OCI-LY7 (cell line): ENCODE results near the gene ROCK2. TPM values are rescaled to one million over a fixed set of nuclear protein-coding genes. Genes with fewer than 3 reads are reported as not detected.

Experiments used
- BruUV-seq: library from RNA; stranded (reverse); fragments of 400-500 nt; replicated peaks from 2 replicates; lab custom pipeline; 2021; lab: Mats Ljungman, UMichigan
- CTCF ChIA-PET: fragments of 300-600 bp; sonication (Branson Sonifier 250); formaldehyde crosslinking; loops from one replicate; lab custom pipeline; 2022; ENCODE audit warnings: antibody characterized with exemption; ENCODE audit not compliant: unreplicated experiment; lab: Charles Lee
- POLR2A ChIA-PET: fragments of 300-600 bp; sonication (Branson Sonifier 250); formaldehyde crosslinking; loops from one replicate; lab custom pipeline; 2022; ENCODE audit warnings: antibody characterized with exemption; lab: Charles Lee
- DNase-seq: peaks from one replicate; pipeline ENCODE4 v3.0.0-alpha.2; 2015; ENCODE audit warnings: low spot score
- H2AFZ ChIP-seq: fragments of 200-600 bp; sonication (generic), shearing (Covaris generic); 2 replicates; pipeline ENCODE4 v1.6.1; 2014; ENCODE audit warnings: mild to moderate bottlenecking, antibody characterized with exemption, low read length, moderate library complexity
- H3K27ac ChIP-seq: fragments of 200-600 bp; sonication (generic); 2 replicates; pipeline ENCODE4 v1.5.1; 2014; ENCODE audit warnings: mixed run types, low read depth, mild to moderate bottlenecking, moderate library complexity, low read length, inconsistent platforms; ENCODE audit not compliant: poor library complexity, severe bottlenecking
- H3K36me3 ChIP-seq: fragments of 200-600 bp; sonication (generic); 2 replicates; pipeline ENCODE4 v1.6.1; 2014; ENCODE audit warnings: mild to moderate bottlenecking, antibody characterized with exemption, low read length, moderate library complexity, mixed read lengths; ENCODE audit not compliant: insufficient read depth
- H3K4me1 ChIP-seq: fragments of 200-600 bp; sonication (generic); 2 replicates; pipeline ENCODE4 v1.5.1; 2014; ENCODE audit warnings: mild to moderate bottlenecking, low read length; ENCODE audit not compliant: insufficient read depth, poor library complexity, severe bottlenecking
- H3K4me2 ChIP-seq: fragments of 200-600 bp; sonication (generic); 2 replicates; pipeline ENCODE4 v1.6.1; 2014; ENCODE audit warnings: mild to moderate bottlenecking, low read length
- H3K4me3 ChIP-seq: fragments of 200-600 bp; sonication (generic); 2 replicates; pipeline ENCODE4 v1.5.1; 2014; ENCODE audit warnings: mild to moderate bottlenecking, low read depth, low read length; ENCODE audit not compliant: poor library complexity, severe bottlenecking
- H3K79me2 ChIP-seq: fragments of 200-600 bp; sonication (generic); 2 replicates; pipeline ENCODE4 v1.6.1; 2016; ENCODE audit warnings: low read depth, mild to moderate bottlenecking, low read length, moderate library complexity, mixed read lengths; ENCODE audit not compliant: insufficient read depth
- H3K9me2 ChIP-seq: fragments of 200-600 bp; sonication (generic); 2 replicates; pipeline ENCODE4 v1.6.1; 2016; ENCODE audit warnings: mild to moderate bottlenecking, low read length, mixed read lengths; ENCODE audit not compliant: insufficient read depth
- H3K9me3 ChIP-seq: fragments of 200-600 bp; sonication (generic); 2 replicates; pipeline ENCODE4 v1.6.1; 2014; ENCODE audit warnings: mild to moderate bottlenecking, mixed run types, low read length, mixed read lengths
- H4K20me1 ChIP-seq: fragments of 200-600 bp; sonication (generic); 2 replicates; pipeline ENCODE4 v1.6.1; 2014; ENCODE audit warnings: mild to moderate bottlenecking, antibody characterized with exemption, low read length, moderate library complexity, mixed read lengths; ENCODE audit not compliant: insufficient read depth
- EZH2phosphoT487 ChIP-seq: fragments of 200-600 bp; sonication (generic); IDR thresholded peaks from 2 replicates; pipeline ENCODE4 v1.6.1; 2018; ENCODE audit warnings: low read depth, borderline replicate concordance, mild to moderate bottlenecking, mixed run types, antibody characterized with exemption, low read length, moderate library complexity, mixed read lengths
- intact Hi-C: fragments of 100-400 bp; cut with micrococcal nuclease; formaldehyde crosslinking; loops from one replicate; pipeline ENCODE4 v1.10.0; 2022; ENCODE audit not compliant: unreplicated experiment
- total RNA-seq, 2 experiments: library from RNA; depleted of rRNA in 1 of 2; stranded (reverse); fragments of >200 nt in 1 of 2; shearing (Covaris generic) in 1 of 2; gene quantifications; 2 replicates each; pipeline ENCODE4 v1.2.3, GENCODE V29; 2014 to 2022
- TF ChIP-seq, protein P1 (sequence below): fragments of 200-600 bp; sonication (generic); conservative IDR thresholded peaks from 2 replicates; pipeline ENCODE4 v1.5.1; 2014; ENCODE audit warnings: mild to moderate bottlenecking, antibody characterized with exemption, low read length, moderate library complexity, mixed read lengths

ROCK2 gene
- total RNA-seq, 2 experiments from 2014 or later = 12.4 to 21.0 TPM

DNA sequence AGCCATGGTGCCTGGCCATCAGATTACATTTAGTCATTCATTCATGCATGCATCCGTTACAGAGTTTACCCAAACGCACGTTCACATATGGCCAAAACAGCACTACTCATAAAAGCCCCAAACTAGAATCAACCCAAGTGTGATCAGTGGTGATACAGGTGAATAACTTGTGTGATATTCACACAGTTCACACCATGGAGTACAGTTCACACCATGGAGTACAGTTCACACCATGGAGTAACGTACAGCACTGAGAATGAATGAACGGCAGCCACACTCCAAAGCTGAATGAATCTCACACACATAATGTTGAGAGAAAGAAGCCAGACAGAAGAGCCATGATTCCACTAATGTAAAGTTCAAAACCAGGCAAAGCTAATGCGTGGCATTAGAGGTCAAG, 201.4 kb downstream of the ROCK2 start:
- peaks cover 7% of the 10 kb centered on the region for H3K4me1 ChIP-seq
- no peaks in the 10 kb centered on the region for H3K79me2 ChIP-seq
- no peak overlapping the region for H2AFZ ChIP-seq
- no peaks in the 10 kb centered on the region for H3K9me3 ChIP-seq
- ChIA-PET POLR2A (interaction anchor here (0.7 kb wide), 2 partner anchors 345 to 476 kb away, joined by 3 read pairs; no protein-coding TSS in a partner anchor), CTCF (no interaction called here)
- no peak for TF ChIP-seq EZH2phosphoT487
- TF ChIP-seq, protein P1, sequence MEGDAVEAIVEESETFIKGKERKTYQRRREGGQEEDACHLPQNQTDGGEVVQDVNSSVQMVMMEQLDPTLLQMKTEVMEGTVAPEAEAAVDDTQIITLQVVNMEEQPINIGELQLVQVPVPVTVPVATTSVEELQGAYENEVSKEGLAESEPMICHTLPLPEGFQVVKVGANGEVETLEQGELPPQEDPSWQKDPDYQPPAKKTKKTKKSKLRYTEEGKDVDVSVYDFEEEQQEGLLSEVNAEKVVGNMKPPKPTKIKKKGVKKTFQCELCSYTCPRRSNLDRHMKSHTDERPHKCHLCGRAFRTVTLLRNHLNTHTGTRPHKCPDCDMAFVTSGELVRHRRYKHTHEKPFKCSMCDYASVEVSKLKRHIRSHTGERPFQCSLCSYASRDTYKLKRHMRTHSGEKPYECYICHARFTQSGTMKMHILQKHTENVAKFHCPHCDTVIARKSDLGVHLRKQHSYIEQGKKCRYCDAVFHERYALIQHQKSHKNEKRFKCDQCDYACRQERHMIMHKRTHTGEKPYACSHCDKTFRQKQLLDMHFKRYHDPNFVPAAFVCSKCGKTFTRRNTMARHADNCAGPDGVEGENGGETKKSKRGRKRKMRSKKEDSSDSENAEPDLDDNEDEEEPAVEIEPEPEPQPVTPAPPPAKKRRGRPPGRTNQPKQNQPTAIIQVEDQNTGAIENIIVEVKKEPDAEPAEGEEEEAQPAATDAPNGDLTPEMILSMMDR = no peak
- no peak overlapping the region for H3K4me3 ChIP-seq
- H3K4me2 ChIP-seq = no peak overlapping the region
- no peaks in the 10 kb centered on the region for H4K20me1 ChIP-seq
- no TSS peak for BruUV-seq
- H3K27ac ChIP-seq = no peak overlapping the region
- no peak for DNase-seq
- H3K9me2 ChIP-seq = no peaks in the 10 kb centered on the region
- H3K36me3 ChIP-seq = no peaks in the 10 kb centered on the region
- intact Hi-C loops = no loop called here

DNA sequence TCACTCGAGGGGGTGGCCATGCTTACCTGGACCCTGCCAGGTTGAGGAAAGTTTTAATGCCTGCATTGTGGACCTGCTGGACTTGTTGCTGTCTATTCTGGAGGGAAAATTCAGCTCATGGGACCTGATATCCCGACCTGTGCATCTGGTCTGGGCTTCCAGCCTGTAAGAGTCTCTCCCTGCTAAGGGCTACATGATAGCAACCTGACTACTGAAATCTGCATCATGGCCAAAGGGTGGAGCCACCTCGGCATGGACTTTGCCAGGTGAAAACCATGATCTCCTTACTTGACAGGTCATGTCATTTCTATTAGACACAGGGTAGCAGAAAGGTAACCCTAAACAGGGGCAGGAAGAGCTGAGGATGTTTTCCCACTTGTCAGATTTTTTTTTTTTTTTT, 202.1 kb downstream of the ROCK2 start:
- POLR2A ChIA-PET = interaction anchor here (0.7 kb wide), 2 partner anchors 74 to 477 kb away, joined by 3 read pairs; no protein-coding TSS in a partner anchor
- DNase-seq = no peak

DNA sequence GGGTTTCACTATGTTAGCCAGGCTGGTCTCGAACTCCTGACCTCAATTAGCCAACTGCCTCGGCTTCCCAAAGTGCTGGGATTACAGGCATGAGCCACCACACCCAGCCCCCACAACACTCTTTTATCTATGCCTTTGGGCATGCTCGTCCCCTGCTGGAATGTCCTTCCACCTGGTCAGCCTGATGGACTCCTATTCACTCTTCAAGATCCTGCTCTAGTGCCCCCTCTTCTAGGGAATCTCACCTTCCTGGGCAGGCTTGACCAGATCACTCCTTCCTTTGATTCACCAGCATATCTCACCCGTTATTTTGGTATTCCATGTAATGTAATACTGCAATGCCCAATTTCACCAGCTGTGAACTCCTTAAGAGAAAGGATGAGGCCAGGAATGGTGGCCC, 203.1 kb downstream of the ROCK2 start:
- H3K36me3 ChIP-seq = no peaks in the 10 kb centered on the region
- H4K20me1 ChIP-seq = no peaks in the 10 kb centered on the region
- no peak overlapping the region for H3K27ac ChIP-seq
- peaks cover 7% of the 10 kb centered on the region for H3K4me1 ChIP-seq
- CTCF ChIA-PET = no interaction called here
- no peak overlapping the region for H2AFZ ChIP-seq
- BruUV-seq = no TSS peak
- H3K9me2 ChIP-seq = no peaks in the 10 kb centered on the region
- POLR2A ChIA-PET = interaction anchor here (0.7 kb wide), 1 partner anchor 311 kb away, joined by 9 read pairs; no protein-coding TSS in a partner anchor
- no peaks in the 10 kb centered on the region for H3K79me2 ChIP-seq
- H3K4me3 ChIP-seq = no peak overlapping the region
- intact Hi-C loops = no loop called here
- no peak overlapping the region for H3K4me2 ChIP-seq
- TF ChIP-seq EZH2phosphoT487 = no peak
- TF ChIP-seq, protein P1 = no peak
- DNase-seq = no peak
- H3K9me3 ChIP-seq = no peaks in the 10 kb centered on the region

More for the DNA sequence above, 202.1 kb downstream of the ROCK2 start:
- Histone ChIP-seq H3K4me1 (peaks cover 7% of the 10 kb centered on the region), H3K36me3 (no peaks in the 10 kb centered on the region), H4K20me1 (no peaks in the 10 kb centered on the region), H3K4me3 (no peak overlapping the region), H3K9me3 (no peaks in the 10 kb centered on the region), H3K4me2 (no peak overlapping the region), H3K27ac (no peak overlapping the region), H3K9me2 (no peaks in the 10 kb centered on the region), H2AFZ (no peak overlapping the region), H3K79me2 (no peaks in the 10 kb centered on the region)
- CTCF ChIA-PET = no interaction called here
- intact Hi-C loops = no loop called here
- BruUV-seq = no TSS peak
- TF ChIP-seq EZH2phosphoT487 = no peak
- TF ChIP-seq, protein P1 = no peak
